HG03039 (cell line): Measurements from ENCODE around the gene MBNL2.

Source experiments
- ATAC-seq: cut with Tn5 transposase; IDR thresholded peaks from one replicate; pipeline ENCODE4 v1.9.1; 2021; ENCODE audit warnings: mild to moderate bottlenecking, moderate library complexity; ENCODE audit not compliant: unreplicated experiment

Gene MBNL2

GRCh38 chr13:97231829-97232196 lies 9.7 kb downstream of the MBNL2 start:
- ATAC-seq = no peak

GRCh38 chr13:97233499-97233898 lies 11.4 kb downstream of the MBNL2 start:
- ATAC-seq = no peak

GRCh38 chr13:97234236-97234635 lies 12.1 kb downstream of the MBNL2 start:
- no peak for ATAC-seq

GRCh38 chr13:97234742-97235141 lies 12.6 kb downstream of the MBNL2 start:
- no peak for ATAC-seq

GRCh38 chr13:97235549-97236231 lies 13.6 kb downstream of the MBNL2 start:
- ATAC-seq = no peak

- ATAC-seq = no peak
Observed at GRCh38 chr13:97237388-97237787, 15.3 kb downstream of the MBNL2 start.

GRCh38 chr13:97238432-97238831 lies 16.3 kb downstream of the MBNL2 start:
- no peak for ATAC-seq

- no peak for ATAC-seq
Observed at GRCh38 chr13:97238883-97239282, 16.8 kb downstream of the MBNL2 start.

- no peak for ATAC-seq
Observed at GRCh38 chr13:97239306-97239705, 17.2 kb downstream of the MBNL2 start.

GRCh38 chr13:97239943-97240787 lies 18.0 kb downstream of the MBNL2 start:
- no peak for ATAC-seq

- no peak for ATAC-seq
Observed at GRCh38 chr13:97240788-97241734, 18.9 kb downstream of the MBNL2 start.

GRCh38 chr13:97241761-97242160 lies 19.6 kb downstream of the MBNL2 start:
- ATAC-seq = no peak

GRCh38 chr13:97242755-97243497 lies 20.8 kb downstream of the MBNL2 start:
- ATAC-seq = no peak

GRCh38 chr13:97243915-97244781 lies 22.0 kb downstream of the MBNL2 start:
- ATAC-seq = no peak

GRCh38 chr13:97245011-97245410 lies 22.9 kb downstream of the MBNL2 start:
- ATAC-seq = no peak

- no peak for ATAC-seq
Observed at GRCh38 chr13:97246596-97247158, 24.5 kb downstream of the MBNL2 start.

GRCh38 chr13:97248243-97248642 lies 26.1 kb downstream of the MBNL2 start:
- ATAC-seq = no peak

GRCh38 chr13:97249093-97249795 lies 27.1 kb downstream of the MBNL2 start:
- ATAC-seq = no peak
